ENCODE data around the gene ZGRF1.
"Not testable (repeated sequence)": the region's sequence is repeated elsewhere in the genome, so short reads cannot be mapped to it uniquely, and the experiment has no call there.

ZGRF1 gene

DNA sequence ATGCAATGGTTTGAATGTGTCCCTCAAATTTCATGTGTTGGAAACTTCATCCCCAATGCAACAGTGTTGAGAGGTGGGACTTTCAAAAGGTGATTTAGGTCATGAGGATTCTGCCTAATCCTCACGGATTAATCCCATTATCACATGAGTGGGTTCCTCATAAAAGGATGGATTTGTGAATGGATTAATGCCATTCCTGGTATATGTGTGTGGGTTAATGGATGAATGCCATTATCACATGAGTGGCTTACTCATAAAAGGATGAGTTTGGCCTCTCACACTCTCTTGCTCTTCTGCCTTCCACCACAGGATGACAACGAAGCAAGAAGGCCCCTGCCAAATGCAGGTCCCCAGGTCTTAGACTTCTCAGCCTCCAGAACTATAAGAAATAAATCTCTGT, 90.2 kb downstream of the ZGRF1 start:
- no peak for DNase-seq

DNA sequence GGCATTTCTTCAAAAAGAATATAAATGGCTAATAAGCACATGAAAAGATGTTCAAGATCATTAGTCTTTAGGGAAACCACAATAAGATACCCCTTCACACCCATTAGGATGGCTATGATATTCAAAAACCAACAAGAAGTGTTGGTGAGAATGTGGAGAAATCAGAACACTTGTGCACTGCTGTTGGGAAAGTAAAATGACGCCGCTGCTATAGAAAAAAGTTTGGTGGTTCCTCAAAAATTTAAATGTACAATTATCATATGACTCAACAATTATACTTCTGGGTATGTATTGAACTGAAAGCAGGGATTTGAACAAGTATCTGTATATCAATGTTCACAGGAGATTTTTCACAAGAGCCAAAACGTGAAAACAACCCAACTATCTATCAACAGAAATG, 91.4 kb downstream of the ZGRF1 start:
- DNase-seq = no peak

DNA sequence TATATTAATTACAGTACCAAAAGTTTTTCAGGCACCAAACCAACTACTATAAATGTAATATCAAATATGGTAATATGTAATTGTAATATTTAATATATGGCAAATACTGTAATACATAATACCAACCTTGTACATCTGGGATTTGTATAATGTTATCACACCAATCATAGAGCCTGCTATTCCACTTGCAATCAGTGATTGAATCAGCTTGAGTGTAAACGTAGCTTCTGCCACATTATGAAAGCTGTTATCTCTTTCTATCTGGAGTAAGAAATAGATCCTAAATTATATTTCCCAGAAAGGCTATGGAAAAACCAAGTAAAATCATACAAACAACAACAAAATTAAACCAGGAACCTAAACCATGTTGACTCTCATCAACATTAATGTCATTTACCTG, 96.0 kb downstream of the ZGRF1 start:
- DNase-seq = no peak

DNA sequence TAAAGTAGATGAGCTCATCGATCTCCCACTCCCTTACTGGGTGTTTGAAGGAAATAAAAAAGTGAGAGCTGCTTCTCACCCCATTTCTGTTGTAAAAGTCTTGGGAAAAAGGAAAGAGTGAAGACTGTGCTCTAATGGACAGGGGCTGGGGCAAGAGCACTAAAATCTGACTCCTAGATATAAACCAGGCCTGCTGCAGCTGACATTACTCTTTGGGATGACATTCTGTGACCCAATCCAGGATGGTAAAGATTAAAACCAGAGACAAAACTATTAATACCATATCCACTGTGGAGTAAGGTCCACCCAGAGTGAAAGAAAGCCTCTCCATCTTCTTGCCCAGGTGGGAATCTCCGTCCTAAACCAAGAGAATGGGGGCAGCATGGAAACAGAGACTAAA, 100.6 kb downstream of the ZGRF1 start:
- DNase-seq = no peak

- DNase-seq = no peak
These were observed 104.4 kb downstream of the ZGRF1 start for GRCh38 chr4:112532267-112532666.

- DNase-seq = no peak
These were observed 105.6 kb downstream of the ZGRF1 start for GRCh38 chr4:112531146-112531545.

DNA sequence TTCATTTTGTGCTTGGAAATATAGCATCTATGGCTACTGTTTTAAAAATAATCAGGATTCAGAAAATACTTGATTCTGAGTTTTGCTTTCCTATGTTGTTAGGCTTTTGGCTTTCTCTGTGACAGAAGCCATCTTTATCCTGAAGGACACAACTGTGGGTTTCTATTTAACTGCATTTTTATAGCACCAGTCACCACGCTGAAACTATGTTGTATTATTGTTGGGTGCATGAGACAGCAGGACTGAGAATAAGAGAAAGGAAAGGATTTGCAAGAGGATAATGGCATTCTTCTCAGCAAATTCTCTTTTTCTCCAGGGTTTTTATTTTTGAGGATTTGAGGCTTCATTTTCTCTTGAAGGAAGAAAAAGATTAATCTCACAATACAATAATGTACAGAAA, 110.6 kb downstream of the ZGRF1 start:
- DNase-seq = no peak

DNA sequence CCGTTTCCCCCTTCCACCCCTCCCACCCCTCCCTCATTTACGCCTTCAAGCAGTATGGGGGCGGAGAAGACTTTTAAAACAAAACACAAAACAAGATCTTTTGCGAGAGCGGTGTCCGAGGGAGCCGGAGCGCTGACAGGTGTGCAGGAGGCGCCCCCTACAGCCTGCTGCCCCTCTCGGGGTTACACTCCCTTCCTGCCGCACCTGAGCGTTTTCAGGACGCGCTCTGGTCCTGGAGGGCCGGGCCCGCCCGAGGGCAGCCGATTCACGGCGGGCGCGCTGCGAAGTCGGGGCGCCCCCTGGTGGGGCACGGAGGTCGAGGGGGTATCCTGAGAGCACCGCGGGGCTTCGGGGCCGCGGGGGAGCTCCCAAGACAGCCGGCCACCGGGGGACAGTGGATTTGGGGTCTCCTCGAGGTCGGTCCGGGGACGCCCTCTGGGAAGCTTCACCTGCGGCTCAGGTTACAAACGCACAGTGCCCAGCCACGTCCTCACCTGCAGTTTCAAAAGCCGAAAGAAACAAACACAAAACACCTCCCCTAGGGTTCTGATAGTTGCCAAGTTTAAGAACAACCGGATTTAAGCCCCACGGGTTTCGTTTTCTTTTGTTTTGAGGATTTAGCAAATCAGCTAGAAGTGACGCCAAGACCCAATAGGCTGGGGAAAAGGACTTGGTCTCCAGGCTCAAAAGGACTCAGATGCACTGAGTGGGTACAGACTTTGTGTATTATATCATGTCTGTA, 112.8 kb downstream of the ZGRF1 start:
- peak; percentile 82 for DNase-seq

DNA sequence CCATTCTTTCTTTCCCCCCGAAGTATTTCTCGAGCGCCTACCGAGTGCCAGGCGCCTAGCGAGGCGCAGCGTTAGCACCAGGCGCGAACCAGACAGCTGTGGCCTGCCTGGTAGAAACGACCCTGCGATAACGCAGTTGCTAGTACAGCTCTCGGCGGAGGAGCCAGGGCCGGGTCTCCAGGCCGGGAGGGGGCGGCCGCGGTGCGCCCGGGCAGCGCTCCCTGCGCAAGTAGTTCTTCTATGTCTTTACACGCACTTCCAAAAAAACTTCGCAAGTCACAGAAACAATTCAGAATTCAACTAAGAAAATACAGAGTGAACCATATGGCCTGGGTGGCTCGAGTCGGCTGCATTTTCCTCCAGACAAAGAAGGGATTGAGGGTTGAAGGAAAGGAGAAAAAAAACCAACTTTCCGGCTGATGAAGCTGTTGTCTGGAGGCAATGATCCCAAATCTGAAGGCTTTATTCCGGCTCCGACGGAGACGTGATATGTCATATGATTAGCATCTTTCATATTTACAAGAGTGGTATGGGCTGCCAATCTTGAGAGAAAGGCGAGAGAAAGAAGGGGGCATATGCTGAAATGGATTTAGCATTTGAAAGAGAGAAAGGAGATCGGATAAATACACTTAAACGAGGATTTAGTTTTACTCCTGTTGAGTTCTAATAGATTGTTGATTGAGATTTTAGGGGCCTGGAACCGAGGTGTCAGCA, 113.5 kb downstream of the ZGRF1 start:
- DNase-seq = no peak

DNA sequence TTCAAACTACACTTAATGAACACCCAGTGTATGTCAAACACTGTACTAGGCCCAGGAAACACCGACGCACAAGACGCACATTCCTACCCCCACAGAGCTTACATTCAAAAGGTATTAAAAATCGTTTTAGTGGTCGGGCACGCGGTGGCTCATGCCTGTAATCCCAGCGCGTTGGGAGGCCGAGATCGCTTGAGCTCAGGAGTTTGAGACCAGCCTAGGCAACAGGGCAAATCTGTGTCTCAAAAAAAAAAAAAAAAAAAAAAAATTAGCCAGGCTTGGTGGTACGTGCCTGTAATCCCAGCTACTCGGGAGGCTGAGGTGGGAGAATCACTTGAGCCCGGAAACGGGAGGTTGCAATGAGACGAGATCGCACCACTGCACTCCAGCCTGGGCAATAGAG, 114.3 kb downstream of the ZGRF1 start:
- DNase-seq = not testable (repeated sequence)

GRCh38 chr4:112521123-112522023, 115.3 kb downstream of the ZGRF1 start:
- DNase-seq = no peak

DNA sequence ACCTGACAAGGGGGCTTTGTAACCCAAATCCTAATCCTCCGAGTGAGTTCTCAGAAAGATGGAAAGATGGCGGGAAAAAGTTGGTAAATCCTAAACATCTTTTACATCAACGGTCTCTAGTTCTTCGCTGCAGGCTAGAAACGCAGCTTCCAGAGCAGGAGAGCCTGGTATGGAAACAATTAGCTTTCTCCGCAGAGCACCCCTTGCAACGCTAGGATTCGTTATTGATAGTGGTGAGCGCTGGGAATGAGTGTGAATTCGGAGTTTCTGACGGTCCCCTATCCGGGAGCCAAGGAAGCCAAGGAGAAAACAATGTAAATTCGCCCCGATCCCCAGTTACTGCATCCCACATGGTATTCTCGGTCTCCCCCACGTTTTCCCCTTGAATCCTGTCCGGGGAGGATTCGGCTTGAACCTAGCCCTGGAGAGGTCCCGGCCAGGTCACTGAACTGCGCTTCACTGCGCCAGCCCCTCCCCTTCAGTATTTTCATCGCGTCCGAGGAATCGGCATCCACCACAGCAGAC, 116.0 kb downstream of the ZGRF1 start:
- DNase-seq = no peak

DNA sequence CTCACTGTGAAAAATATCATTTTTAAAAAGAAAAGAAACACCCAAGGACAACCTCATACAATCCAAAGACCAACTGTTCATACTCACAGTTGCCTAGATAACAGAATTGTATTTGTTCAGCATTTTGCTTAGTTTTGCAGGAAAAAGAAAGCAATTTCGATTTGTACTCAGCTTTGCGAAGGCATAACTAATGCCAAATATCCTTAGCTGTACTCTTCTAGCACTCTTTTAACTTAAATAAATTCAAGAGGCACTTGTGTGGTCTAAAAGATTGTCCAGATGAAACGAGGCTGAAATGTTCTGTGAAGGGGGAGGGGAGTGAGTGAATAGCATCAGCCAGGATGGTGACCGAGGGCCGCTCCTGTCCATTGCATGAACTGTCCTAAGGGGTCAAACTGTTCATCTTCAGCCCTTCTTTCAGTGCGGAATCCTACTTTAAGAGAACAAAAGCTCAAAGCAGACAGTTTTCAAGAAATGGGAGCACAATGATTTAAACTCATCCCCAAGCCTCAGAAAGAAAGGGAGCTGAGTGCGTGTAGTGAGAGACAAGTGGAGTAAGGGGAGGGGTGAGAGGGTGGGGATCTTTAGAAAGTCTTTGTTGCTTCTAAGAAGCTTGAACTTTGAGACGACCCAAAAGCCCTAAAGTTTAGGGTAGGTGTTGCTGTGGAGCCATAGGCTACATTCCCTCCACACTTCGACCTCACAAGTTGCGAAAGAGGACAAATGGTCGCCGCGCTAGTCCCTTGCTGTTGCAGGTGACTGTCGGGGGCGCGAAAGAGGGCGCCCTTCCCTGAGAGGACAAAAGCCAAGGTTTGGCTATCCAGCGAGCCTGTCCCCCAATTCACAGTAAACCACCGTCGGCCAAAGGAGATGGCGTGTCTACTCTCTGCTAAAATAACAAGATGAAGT, 116.8 kb downstream of the ZGRF1 start:
- DNase-seq = no peak

DNA sequence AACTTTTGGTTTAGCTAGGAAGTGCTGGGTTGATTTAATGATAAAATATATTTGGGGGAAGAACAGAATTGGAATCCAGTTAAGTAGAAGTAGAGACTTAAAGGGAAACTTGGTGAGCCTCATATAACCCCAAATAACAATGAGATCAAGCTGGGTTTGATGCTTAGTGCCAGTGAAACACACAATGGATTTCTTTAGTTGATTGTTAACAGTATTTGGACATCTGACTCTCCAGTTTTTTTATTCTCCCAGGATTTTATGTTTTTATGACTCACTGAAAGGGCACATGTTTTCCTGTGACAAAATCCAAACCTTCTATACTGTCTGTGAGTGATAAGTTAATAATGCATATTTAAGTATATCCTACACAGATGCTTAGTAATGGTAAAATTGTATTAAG, 118.0 kb downstream of the ZGRF1 start:
- no peak for DNase-seq

DNA sequence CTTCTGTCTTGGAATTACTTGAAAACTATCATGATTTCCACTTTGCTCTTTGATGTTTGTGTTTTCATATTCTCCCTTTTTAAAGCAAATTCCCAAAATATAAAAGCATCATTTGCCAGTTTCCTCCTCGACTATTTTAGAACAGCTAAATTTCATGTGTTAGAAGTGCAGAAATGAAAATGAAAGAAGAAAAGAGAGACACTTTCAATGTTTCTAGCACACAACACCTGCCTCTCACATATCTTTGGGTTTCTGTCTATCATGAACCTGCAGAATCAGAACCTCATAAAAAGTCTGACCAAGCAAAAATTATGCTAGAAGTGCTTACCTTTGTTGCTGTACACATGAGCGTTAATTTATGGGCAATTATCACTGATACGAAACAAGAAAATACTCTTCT, 118.8 kb downstream of the ZGRF1 start:
- no peak for DNase-seq

DNA sequence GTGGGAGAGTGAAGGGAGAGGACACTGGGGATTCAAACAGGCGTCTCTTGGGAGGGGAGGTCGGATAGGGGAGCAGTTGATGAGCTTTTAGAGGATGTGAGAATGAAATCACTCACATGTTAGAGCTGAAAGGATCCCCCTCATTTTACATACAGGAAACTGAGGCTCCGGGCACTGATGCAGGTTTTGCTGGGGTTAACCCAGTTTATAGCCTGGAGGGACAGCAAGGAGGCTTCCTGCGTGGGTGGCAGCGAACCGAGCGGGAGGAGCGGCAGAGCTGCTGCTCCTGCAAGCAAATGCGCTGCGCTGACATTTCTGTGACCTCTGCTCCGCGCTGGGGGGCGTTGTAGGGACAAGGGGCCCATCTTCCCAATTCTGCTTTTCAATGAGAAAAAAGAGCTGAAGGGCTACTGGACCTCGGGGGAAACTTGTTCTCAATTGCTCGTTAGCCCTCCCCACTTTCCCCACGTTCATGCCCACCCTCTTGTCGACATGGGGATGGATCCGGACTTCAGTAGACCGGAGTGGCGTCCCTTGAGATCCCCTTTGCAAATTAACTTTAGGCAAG, 119.6 kb downstream of the ZGRF1 start:
- DNase-seq = no peak

DNA sequence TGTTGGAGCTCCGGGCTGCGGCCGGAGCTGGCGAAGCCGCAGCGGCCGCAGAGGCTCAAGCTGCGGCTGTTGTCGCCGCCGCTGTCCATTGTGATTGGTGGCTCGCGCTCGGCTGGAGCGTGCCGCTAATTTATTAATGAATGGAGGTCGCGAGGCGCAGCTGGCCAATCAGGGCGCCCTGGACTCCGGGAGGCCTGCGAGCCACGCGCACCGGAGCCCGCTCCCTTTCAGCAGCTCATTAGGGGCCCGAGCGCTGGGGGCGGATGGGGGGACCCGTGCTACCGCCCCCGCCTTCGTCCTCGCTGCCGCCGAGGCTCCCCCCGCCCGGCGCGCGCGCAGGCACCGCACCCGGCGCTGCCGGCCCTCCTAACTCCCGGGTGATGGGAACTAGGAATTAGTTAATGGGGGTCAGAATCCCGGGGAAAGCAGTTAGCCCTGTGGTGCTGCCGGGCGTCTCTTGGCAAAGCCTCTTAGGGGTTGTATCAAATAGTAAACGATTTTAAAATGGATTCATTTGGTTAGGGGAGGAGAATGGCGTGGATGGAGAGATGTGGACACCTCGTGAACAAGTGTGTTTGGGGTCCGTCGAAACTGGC, 120.1 kb downstream of the ZGRF1 start:
- peak; percentile 76 for DNase-seq

DNA sequence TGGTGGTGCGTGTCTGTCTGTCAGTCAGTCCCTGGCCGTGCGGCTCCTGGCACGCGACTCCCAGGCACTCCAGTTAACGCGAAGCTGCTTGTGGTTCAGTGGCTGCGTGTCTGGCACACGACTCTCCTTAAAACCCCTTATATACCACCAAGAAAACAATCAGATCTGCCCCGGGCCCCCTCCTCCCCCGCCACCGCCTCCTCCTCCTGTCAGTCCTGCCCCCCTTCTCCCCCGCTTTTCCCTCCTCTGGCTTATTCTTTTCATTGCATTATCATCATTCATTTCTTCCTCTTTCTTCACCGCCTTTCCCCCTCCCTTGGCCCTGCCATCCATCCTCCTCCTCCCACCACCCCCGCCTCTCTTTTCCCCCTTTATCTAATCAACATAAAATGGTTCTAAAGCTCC, 120.6 kb downstream of the ZGRF1 start, which contains the start of gene NEUROG2:
TSS of gene NEUROG2 (minus strand) at position 115 of the 405 bp plus-strand sequence. CDS start 705 bp downstream, outside the sequence.
- DNase-seq = no peak

- peak; percentile 47 for DNase-seq
These were observed 121.3 kb downstream of the ZGRF1 start for GRCh38 chr4:112515198-112516065.

DNA sequence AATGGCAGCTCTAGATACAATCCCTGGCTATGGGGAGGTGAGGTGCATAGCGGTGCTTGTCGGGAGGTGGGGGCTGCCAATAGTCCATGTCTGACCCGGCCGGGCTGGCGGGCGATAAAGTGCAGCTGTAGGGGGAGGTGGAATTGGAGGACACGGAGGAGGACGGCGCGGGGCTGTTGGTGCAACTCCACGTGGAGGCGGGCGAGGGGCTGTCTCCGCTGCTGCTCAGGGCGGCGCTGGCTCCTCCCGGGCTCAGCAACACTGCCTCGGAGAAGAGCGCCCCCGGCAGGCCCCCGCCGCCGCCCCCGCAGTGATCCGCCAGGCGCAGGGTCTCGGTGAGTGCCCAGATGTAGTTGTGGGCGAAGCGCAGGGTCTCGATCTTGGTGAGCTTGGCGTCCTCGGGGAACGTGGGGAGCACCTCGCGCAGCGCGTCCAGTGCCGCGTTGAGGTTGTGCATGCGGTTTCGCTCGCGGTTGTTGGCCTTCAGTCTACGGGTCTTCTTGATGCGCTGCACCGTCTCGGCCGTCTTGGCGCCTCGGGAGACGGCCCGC, 122.0 kb downstream of the ZGRF1 start:
- DNase-seq = peak; percentile 26
